Uterus (tissue), 4 donors: ENCODE data around the gene UFD1. TPM values are rescaled to one million over a fixed set of nuclear protein-coding genes. Genes with fewer than 3 reads are reported as not detected.
"Not testable (repeated sequence)": the region's sequence is repeated elsewhere in the genome, so short reads cannot be mapped to it uniquely, and the experiment has no call there.

Source experiments
- DNase-seq, 2 donors: peaks; one replicate each; pipeline ENCODE4 v3.0.0-alpha.2; 2019 to 2020
- H3K27ac ChIP-seq, 2 donors: fragments of 200-600 bp; sonication (generic); 1 replicate in 1 of 2; 2 replicates in 1 of 2; pipeline ENCODE4 v1.5.1; 2016 to 2018
- H3K27me3 ChIP-seq, 2 donors: fragments of 200-600 bp; sonication (generic); one replicate each; pipeline ENCODE4 v1.5.1; 2018 to 2019; ENCODE audit warnings: control low read depth in 1 of 2
- H3K36me3 ChIP-seq, 2 donors: fragments of 200-600 bp; sonication (generic); one replicate each; pipeline ENCODE4 v1.5.1; 2019; ENCODE audit warnings: control low read depth in 1 of 2
- H3K4me1 ChIP-seq, 2 donors: fragments of 200-600 bp; sonication (generic); one replicate each; pipeline ENCODE4 v1.5.1; 2018 to 2019; ENCODE audit warnings: control low read depth in 1 of 2
- H3K4me3 ChIP-seq, 2 donors: fragments of 200-600 bp; sonication (generic); 1 replicate in 1 of 2; 2 replicates in 1 of 2; pipeline ENCODE4 v1.5.1; 2018 to 2019; ENCODE audit warnings: mild to moderate bottlenecking in 1 of 2
- H3K9me3 ChIP-seq, 2 donors: fragments of 200-600 bp; sonication (generic); one replicate each; pipeline ENCODE4 v1.5.1; 2019; ENCODE audit warnings: control low read depth in 1 of 2
- CTCF ChIP-seq, 4 experiments: fragments of 200-600 bp in 2 of 4; fragments of 450-650 bp in 2 of 4; sonication (generic) in 2 of 4; IDR thresholded peaks; one replicate each; pipeline ENCODE4 v1.5.1; 2016 to 2019; ENCODE audit warnings: antibody characterized with exemption in 4 of 4, mild to moderate bottlenecking in 2 of 4, moderate library complexity in 1 of 4
- POLR2A ChIP-seq, 2 donors: fragments of 450-650 bp; IDR thresholded peaks; one replicate each; pipeline ENCODE4 v1.6.1; 2016; ENCODE audit warnings: antibody characterized with exemption in 2 of 2, mild to moderate bottlenecking in 1 of 2, moderate library complexity in 1 of 2
- intact Hi-C: fragments of 100-400 bp; cut with DNase I; formaldehyde crosslinking; loops from one replicate; pipeline ENCODE4 v1.15.1; 2023; ENCODE audit warnings: low total_unique reads
- total RNA-seq, 4 donors: library from RNA; depleted of rRNA in 3 of 4; stranded (reverse); fragments of >200 nt in 3 of 4; gene quantifications; one replicate each; pipeline versions ENCODE4 v1.1.0 to v1.2.4, GENCODE V29; 2014 to 2023
- donor health status: DM: yes; HTN: yes; CAD: no.

The UFD1 gene
- total RNA-seq, 4 donors from 2014 or later, result 30.5 to 55.0 (median 45.7) TPM

- no peaks in the 10 kb centered on the region for H3K27me3 ChIP-seq
- no peak for TF ChIP-seq POLR2A (IDR thresholded peaks at IDR 0.05)
- TF ChIP-seq CTCF (IDR thresholded peaks at IDR 0.05), result no peak
- intact Hi-C loops, result no loop called here
- H3K4me1 ChIP-seq, result peaks cover 0 to 5% of the 10 kb centered on the region in 2 donors
- H3K9me3 ChIP-seq, result no peaks in the 10 kb centered on the region
- no peak for DNase-seq
- no peak overlapping the region for H3K27ac ChIP-seq
- no peaks in the 10 kb centered on the region for H3K36me3 ChIP-seq
- H3K4me3 ChIP-seq, result no peak overlapping the region
Observed at GRCh38 chr22:19438298-19438697, 40.7 kb downstream of the UFD1 start.

- H3K27ac ChIP-seq, intact Hi-C loops, H3K27me3 ChIP-seq, H3K4me1 ChIP-seq, H3K4me3 ChIP-seq, H3K36me3 ChIP-seq, H3K9me3 ChIP-seq, DNase-seq: not testable (repeated sequence)
Observed at GRCh38 chr22:19436444-19437161, 42.4 kb downstream of the UFD1 start.

GRCh38 chr22:19434829-19435580 is 44.0 kb downstream of the UFD1 start:
- H3K27ac ChIP-seq, result no peak overlapping the region
- intact Hi-C loops, result no loop called here
- H3K36me3 ChIP-seq, result no peaks in the 10 kb centered on the region
- H3K9me3 ChIP-seq, result no peaks in the 10 kb centered on the region
- TF ChIP-seq CTCF (IDR thresholded peaks at IDR 0.05) (no peak), POLR2A (IDR thresholded peaks at IDR 0.05) (no peak)
- peaks cover 9 to 11% of the 10 kb centered on the region in 2 donors for H3K4me1 ChIP-seq
- no peaks in the 10 kb centered on the region for H3K27me3 ChIP-seq
- DNase-seq, result no peak
- no peak overlapping the region for H3K4me3 ChIP-seq

- TF ChIP-seq POLR2A (IDR thresholded peaks at IDR 0.05), result no peak
- TF ChIP-seq CTCF (IDR thresholded peaks at IDR 0.05), result no peak
- H3K4me3 ChIP-seq, result no peak overlapping the region
- H3K9me3 ChIP-seq, result no peaks in the 10 kb centered on the region
- H3K4me1 ChIP-seq, result peaks cover 12 to 17% of the 10 kb centered on the region in 2 donors
- intact Hi-C loops, result no loop called here
- H3K36me3 ChIP-seq, result no peaks in the 10 kb centered on the region
- no peaks in the 10 kb centered on the region for H3K27me3 ChIP-seq
- no peak overlapping the region for H3K27ac ChIP-seq
- DNase-seq, result no peak
Observed at GRCh38 chr22:19434401-19434800, 44.6 kb downstream of the UFD1 start.

GRCh38 chr22:19432133-19432851 is 46.7 kb downstream of the UFD1 start, which contains the start of gene MRPL40:
Gene MRPL40, plus strand, starts transcription at chr22:19432545. Its CDS starts 10 bp downstream, at chr22:19432555.
- no peaks in the 10 kb centered on the region for H3K9me3 ChIP-seq
- peak within 1 kb of the TSS; percentile 89 to 94 for H3K27ac ChIP-seq
- TF ChIP-seq CTCF (IDR thresholded peaks at IDR 0.05) (peak in 2 of 4 experiments; percentile 41 to 44), POLR2A (IDR thresholded peaks at IDR 0.05) (peak; percentile 45 to 85)
- peak within 1 kb of the TSS; percentile 81 to 90 for H3K4me3 ChIP-seq
- peak; percentile 88 to 94 for DNase-seq
- no peaks in the 10 kb centered on the region for H3K27me3 ChIP-seq
- no peaks in the 10 kb centered on the region for H3K36me3 ChIP-seq
- intact Hi-C loops, result no loop called here
- H3K4me1 ChIP-seq, result peaks cover 12 to 18% of the 10 kb centered on the region in 2 donors
